ENCODE data around the gene ACER3. TPM values are rescaled to one million over a fixed set of nuclear protein-coding genes. Genes with fewer than 3 reads are reported as not detected.
"Not testable (repeated sequence)": the region's sequence is repeated elsewhere in the genome, so short reads cannot be mapped to it uniquely, and the experiment has no call there.

ACER3 gene
- total and polyA plus RNA-seq, 2 of the 4 experiments (the other 2 are of a cell fraction), result 3.5 to 10.0 TPM

GRCh38 chr11:76855670-76856069, 5.0 kb upstream of the ACER3 start:
- H3K36me3 ChIP-seq (ENCODE audit: control insufficient read depth, insufficient read depth, low read length); DNase-seq; H3K4me1 ChIP-seq (ENCODE audit: control insufficient read depth, insufficient read depth, low read length); H3K4me3 ChIP-seq (ENCODE audit: insufficient read depth, low read depth, low read length); H2BK15ac ChIP-seq (ENCODE audit: low read depth, low read length); H3K56ac ChIP-seq (ENCODE audit: extremely low read depth, insufficient read depth, low read length); H3K18ac ChIP-seq (ENCODE audit: low read depth, low read length); H3K79me1 ChIP-seq (ENCODE audit: low read depth in 1 of 2, low read length in 2 of 2); POLR2A ChIA-PET (ENCODE audit: unreplicated experiment); dilution Hi-C loops (cut with HindIII; ENCODE audit: low sequenced_read_pairs, unreplicated experiment); H3K4me2 ChIP-seq (ENCODE audit: low read depth, low read length); H4K20me1 ChIP-seq (ENCODE audit: insufficient read depth, low read length); H4K5ac ChIP-seq (ENCODE audit: low read depth, low read length); H3K27ac ChIP-seq (ENCODE audit: insufficient read depth, low read length); H2BK5ac ChIP-seq (ENCODE audit: low read depth, low read length, poor library complexity, severe bottlenecking); intact Hi-C loops (cut with micrococcal nuclease); BruUV-seq (replicated peaks); H4K8ac ChIP-seq (ENCODE audit: low read depth in 2 of 2, low read length in 2 of 2); CTCF ChIA-PET; H3K4ac ChIP-seq (ENCODE audit: low read depth, low read length); H3K9me1 ChIP-seq (ENCODE audit: insufficient read depth, low read length); H2BK120ac ChIP-seq (ENCODE audit: low read depth, low read length); H3K14ac ChIP-seq (replicated peaks; ENCODE audit: low read depth, low read length); H3K9me3 ChIP-seq (ENCODE audit: control insufficient read depth, insufficient read depth, low read length); in situ Hi-C loops (cut with MboI; ENCODE audit: low sequenced_read_pairs); H3K9ac ChIP-seq (ENCODE audit: low read depth, low read length); H2BK20ac ChIP-seq (ENCODE audit: low read depth, low read length); H2AK9ac ChIP-seq (replicated peaks; ENCODE audit: low read depth, low read length, poor library complexity); H2AFZ ChIP-seq (replicated peaks; ENCODE audit: low read length, poor library complexity); H2AK5ac ChIP-seq (ENCODE audit: low read depth, low read length); H4K91ac ChIP-seq (ENCODE audit: insufficient read depth, low read depth, low read length); H3K23ac ChIP-seq (ENCODE audit: low read depth, low read length); ATAC-seq (ENCODE audit: low read depth): not testable (repeated sequence)
- H3K27me3 ChIP-seq (ENCODE audit: control insufficient read depth, insufficient read depth, low read length), result peaks cover 11% of the 10 kb centered on the region
- WGBS, 2 experiments (ENCODE audit: extremely low coverage in 2 of 2, insufficient read length in 1 of 2), result no CpG with 5 or more reads among the region's 5 CpGs
